ENCODE data around the gene DTX3. TPM values are rescaled to one million over a fixed set of nuclear protein-coding genes. Genes with fewer than 3 reads are reported as not detected.
"Not testable (repeated sequence)": the region's sequence is repeated elsewhere in the genome, so short reads cannot be mapped to it uniquely, and the experiment has no call there.

Gene DTX3
- total RNA-seq, 2 donors from 2014 or later, result 24.4 to 32.8 TPM

GRCh38 chr12:57630891-57631433, 26.3 kb downstream of the DTX3 start:
- no peaks in the 10 kb centered on the region for H3K9me3 ChIP-seq (ENCODE audit: control insufficient read depth, low read length, poor library complexity, severe bottlenecking)
- peaks cover 18% of the 10 kb centered on the region for H3K4me1 Mint-ChIP-seq
- H3K4me3 Mint-ChIP-seq, result no peak overlapping the region
- ATAC-seq (no peak), DNase-seq (no peak)
- H3K36me3 Mint-ChIP-seq (ENCODE audit: low read depth), result peaks cover 3% of the 10 kb centered on the region
- H3K27ac Mint-ChIP-seq, result no peak overlapping the region
- peaks cover 65% of the 10 kb centered on the region for H3K27me3 Mint-ChIP-seq

DNA sequence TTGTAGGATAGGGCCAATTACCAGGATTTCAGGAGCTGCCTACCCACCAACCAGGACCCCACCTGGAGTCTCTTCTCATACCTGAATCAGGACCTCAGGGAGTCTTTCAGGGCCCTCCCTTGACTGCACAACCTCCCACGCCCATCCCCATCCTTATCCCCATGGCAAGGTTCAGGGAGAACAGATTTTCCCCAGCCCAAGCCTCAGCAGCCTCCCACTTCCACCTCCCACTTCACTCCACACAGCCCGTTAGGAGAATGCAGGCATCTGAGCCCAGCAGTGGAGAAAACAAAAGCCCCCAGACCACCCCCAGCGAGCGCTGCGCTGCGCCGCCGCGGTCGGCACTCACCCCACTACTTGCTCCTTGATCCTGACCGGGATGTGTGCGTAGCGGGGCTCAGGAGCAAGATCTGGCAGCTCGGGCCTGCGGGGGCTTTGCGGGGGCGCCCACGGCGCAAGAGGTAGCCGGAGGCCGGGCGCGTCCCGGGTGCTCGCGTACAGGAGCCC, 27.0 kb downstream of the DTX3 start:
- no peak overlapping the region for H3K27ac Mint-ChIP-seq
- ATAC-seq (no peak), DNase-seq (no peak)
- peaks cover 3% of the 10 kb centered on the region for H3K36me3 Mint-ChIP-seq (ENCODE audit: low read depth)
- peaks cover 18% of the 10 kb centered on the region for H3K4me1 Mint-ChIP-seq
- H3K27me3 Mint-ChIP-seq, result peaks cover 58% of the 10 kb centered on the region
- peak overlapping the region; percentile 12 for H3K4me3 Mint-ChIP-seq
- no peaks in the 10 kb centered on the region for H3K9me3 ChIP-seq (ENCODE audit: control insufficient read depth, low read length, poor library complexity, severe bottlenecking)

DNA sequence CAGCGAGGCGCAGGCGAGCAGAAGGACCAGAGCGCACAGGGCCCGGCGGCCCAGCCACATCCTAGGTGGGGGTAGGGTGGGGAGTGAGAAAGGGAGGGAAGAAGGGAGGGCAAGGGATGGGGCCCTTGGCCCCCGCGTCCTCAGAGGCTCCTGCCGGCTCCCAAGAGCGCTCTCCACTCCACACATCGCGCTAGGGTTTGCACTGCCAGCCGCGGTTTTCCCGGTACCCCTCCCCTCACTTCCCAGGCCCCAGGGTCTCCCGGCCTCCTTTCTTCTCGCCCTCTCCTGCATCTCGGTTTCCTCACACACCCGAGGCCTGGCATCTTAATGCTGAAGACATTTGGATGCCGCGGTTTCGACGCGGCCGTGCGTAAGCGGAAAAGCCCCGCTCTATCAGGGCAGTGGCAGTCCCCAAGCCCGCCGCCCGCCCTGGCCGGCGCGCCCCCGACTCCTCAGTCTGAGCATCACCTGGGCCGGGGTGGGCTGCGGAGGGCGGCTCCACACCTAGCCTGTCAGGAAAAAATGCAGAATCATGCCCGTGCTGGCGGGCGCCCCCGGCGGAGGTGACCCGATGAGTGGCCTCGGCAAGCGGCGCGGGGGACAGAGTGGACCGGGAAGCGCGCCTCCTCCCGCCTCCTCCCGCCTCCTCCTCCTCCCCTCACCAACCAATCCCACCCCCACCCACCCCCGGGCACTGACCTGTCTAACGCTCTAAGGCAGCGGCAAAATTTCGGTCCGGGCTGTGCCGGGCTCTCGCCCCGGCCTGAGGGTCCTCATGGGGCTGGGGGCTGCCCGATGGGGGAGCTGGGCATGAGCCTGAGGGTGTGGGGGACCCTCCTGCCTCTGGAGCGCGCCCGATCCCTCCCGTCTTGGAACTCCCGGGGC, 27.7 kb downstream of the DTX3 start:
- DNase-seq, result no peak
- Mint-ChIP-seq H3K4me1 (peaks cover 14% of the 10 kb centered on the region), H3K4me3 (peak overlapping the region; percentile 85), H3K27ac (no peak overlapping the region), H3K36me3 (ENCODE audit: low read depth) (peaks cover 3% of the 10 kb centered on the region), H3K27me3 (peaks cover 52% of the 10 kb centered on the region)
- no peaks in the 10 kb centered on the region for H3K9me3 ChIP-seq (ENCODE audit: control insufficient read depth, low read length, poor library complexity, severe bottlenecking)
- peak; percentile 51 for ATAC-seq

DNA sequence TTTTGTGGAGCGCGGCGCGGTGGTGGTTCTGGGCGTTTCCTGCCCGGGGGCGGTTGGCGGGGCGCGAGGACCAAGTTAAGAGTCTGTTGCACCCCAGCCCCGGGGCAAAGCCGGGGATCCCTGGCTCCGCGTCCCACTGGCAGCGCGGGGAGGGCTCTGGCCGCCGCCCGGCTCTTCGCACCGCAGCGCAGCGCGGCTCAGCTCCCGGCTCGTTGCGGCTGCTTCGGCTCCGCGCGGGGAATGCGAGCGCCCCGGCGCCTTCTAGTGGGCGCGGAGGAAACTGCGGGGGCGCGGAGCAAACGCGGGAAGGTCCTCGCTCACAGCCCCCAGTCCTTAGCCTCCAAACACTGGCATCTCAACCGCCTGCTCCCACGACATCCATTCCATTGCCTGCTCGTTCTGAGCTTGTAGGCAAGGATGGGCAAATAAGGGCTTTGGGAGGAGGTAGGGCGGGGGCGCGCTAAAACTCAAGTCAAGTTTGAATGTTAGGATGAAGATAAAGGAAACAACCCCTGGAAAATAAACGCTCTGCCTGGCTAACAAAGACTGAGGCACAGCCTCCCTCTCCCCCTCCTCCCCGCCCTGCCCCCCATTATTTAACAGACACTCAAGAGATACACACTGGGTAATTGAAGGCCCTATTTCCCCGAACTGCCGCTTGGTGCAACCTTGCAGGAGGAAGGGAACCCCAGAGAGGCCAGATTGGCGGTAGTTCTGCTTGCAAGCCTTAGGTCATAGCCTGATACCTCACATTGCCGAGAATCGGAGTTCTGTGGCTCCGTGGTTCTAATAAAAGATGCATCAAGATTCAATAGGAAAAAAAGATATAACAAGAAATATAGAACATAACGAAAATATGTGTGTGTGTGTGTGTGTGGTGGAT, 28.6 kb downstream of the DTX3 start, which contains the start of gene B4GALNT1:
B4GALNT1 (minus strand) TSS at position 244 of the 883 bp plus-strand sequence. CDS start 1,069 bp downstream, outside the sequence.
- H3K27me3 Mint-ChIP-seq, result peaks cover 47% of the 10 kb centered on the region
- H3K4me1 Mint-ChIP-seq, result peaks cover 11% of the 10 kb centered on the region
- H3K4me3 Mint-ChIP-seq, result peak within 1 kb of the TSS; percentile 85
- DNase-seq (peak; percentile 53 to 61 (median 54)), ATAC-seq (peak; percentile 92)
- peaks cover 3% of the 10 kb centered on the region for H3K36me3 Mint-ChIP-seq (ENCODE audit: low read depth)
- no peaks in the 10 kb centered on the region for H3K9me3 ChIP-seq (ENCODE audit: control insufficient read depth, low read length, poor library complexity, severe bottlenecking)
- H3K27ac Mint-ChIP-seq, result no peak within 1 kb of the TSS

DNA sequence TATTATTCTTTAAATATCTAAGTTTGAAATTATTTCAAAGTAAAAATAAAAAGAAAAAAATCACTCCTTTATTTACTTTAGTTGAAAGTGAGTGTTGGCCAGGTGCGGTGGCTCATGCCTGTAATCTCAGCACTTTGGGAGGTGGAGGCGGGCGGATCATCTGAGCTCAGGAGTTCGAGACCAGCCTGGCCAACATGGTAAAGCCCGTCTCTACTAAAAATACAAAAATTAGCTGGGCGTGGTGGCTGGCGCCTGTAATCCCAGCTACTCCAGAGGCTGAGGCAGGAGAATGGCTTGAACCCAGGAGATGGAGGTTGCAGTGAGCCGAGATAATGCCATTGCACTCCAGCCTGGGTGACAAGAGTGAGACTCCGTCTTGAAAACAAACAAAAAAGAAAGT, 32.1 kb downstream of the DTX3 start:
- ATAC-seq; H3K4me1 Mint-ChIP-seq; DNase-seq; H3K4me3 Mint-ChIP-seq; H3K9me3 ChIP-seq (ENCODE audit: control insufficient read depth, low read length, poor library complexity, severe bottlenecking); H3K36me3 Mint-ChIP-seq (ENCODE audit: low read depth); H3K27ac Mint-ChIP-seq: not testable (repeated sequence)
- H3K27me3 Mint-ChIP-seq, result peaks cover 42% of the 10 kb centered on the region

DNA sequence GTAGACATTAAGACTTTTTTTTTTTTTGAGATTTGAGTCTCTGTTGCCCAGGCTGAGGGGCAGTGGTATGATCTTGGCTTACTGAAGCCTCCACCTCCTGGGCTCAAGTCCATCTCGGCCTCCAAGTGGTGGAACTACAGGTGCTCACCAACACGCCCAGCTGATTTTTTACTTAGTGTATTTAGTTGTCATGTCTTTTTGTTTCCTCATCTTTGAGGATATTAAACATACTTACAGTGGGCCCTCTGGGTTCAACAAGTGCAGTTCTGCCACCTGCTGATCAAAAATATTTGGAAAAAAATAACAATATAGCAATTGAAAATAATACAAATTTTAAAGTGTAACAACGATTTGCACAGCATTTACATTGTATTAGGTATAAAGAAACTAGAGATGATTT, 32.7 kb downstream of the DTX3 start:
- Mint-ChIP-seq H3K27ac (no peak overlapping the region), H3K4me1 (peaks cover 5% of the 10 kb centered on the region), H3K27me3 (peaks cover 42% of the 10 kb centered on the region), H3K36me3 (ENCODE audit: low read depth) (no peaks in the 10 kb centered on the region), H3K4me3 (no peak overlapping the region)
- no peak for DNase-seq
- no peak for ATAC-seq
- H3K9me3 ChIP-seq (ENCODE audit: control insufficient read depth, low read length, poor library complexity, severe bottlenecking), result no peaks in the 10 kb centered on the region

DNA sequence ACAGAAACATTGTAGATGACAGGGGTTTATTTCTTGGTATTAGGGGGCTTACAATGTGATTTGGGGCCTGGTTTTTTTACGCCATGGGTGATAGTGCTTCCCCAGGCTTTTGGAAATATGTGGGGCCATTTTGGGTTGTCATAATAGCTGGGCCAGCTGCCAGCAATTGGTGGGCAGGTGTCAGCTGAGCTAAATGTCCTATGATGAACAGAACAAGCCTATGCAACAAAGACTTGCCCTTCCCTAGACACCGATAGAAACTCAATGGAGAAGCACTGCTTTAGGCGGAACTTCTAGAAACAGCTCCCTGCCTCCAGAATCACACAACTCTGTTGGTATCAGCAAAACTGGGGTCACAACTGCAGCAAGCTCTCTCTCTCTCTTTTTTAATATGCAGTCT, 33.5 kb downstream of the DTX3 start:
- peaks cover 48% of the 10 kb centered on the region for H3K27me3 Mint-ChIP-seq
- H3K27ac Mint-ChIP-seq, result no peak overlapping the region
- ATAC-seq, result no peak
- no peak for DNase-seq
- H3K9me3 ChIP-seq (ENCODE audit: control insufficient read depth, low read length, poor library complexity, severe bottlenecking), result no peaks in the 10 kb centered on the region
- peaks cover 4% of the 10 kb centered on the region for H3K4me1 Mint-ChIP-seq
- no peak overlapping the region for H3K4me3 Mint-ChIP-seq
- H3K36me3 Mint-ChIP-seq (ENCODE audit: low read depth), result no peaks in the 10 kb centered on the region

GRCh38 chr12:57640175-57641042, 35.8 kb downstream of the DTX3 start:
- H3K9me3 ChIP-seq (ENCODE audit: control insufficient read depth, low read length, poor library complexity, severe bottlenecking), result no peaks in the 10 kb centered on the region
- DNase-seq (no peak), ATAC-seq (no peak)
- Mint-ChIP-seq H3K36me3 (ENCODE audit: low read depth) (no peaks in the 10 kb centered on the region), H3K27me3 (peaks cover 43% of the 10 kb centered on the region), H3K4me1 (no peaks in the 10 kb centered on the region), H3K4me3 (no peak overlapping the region), H3K27ac (no peak overlapping the region)

DNA sequence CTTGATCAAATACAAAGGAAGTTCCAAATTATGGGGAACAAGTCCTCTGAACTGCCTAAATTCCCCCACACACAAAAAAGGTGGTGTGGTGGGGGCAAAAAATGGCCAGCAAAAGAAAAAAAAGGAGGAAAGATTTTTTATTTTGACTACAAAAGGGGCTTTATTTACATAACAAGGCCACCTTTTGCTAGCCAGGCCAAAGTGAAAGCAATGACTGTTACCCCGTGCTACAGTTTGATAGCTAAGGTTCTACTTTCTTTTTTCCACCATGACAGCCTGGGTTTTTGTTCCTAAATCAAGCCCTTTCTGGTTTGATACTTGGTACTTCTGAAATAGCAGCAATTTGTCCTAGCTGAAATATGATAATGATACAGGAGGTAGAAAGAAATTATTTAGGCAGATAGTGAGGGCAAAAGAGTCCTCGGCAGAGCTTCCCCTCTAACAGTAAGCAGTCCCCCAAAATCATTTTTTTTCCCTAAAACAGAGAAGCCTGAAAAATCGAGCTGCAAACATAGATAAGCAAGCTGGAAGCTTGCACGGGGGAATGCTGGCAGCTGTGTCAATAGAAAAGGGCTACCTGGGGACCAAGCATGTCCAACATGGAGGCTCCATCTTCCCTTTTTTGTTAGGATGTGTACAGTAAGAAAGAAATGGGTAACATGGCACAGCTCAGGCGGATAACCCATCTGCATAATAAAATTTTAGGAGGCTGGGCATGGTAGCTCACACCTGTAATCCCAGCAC, 37.2 kb downstream of the DTX3 start:
- DNase-seq (no peak), ATAC-seq (no peak)
- Mint-ChIP-seq H3K27me3 (peaks cover 43% of the 10 kb centered on the region), H3K36me3 (ENCODE audit: low read depth) (no peaks in the 10 kb centered on the region), H3K4me3 (no peak overlapping the region), H3K4me1 (no peaks in the 10 kb centered on the region), H3K27ac (no peak overlapping the region)
- no peaks in the 10 kb centered on the region for H3K9me3 ChIP-seq (ENCODE audit: control insufficient read depth, low read length, poor library complexity, severe bottlenecking)

- not testable (repeated sequence) for H3K9me3 ChIP-seq (ENCODE audit: control insufficient read depth, low read length, poor library complexity, severe bottlenecking); H3K27ac Mint-ChIP-seq; ATAC-seq; H3K4me3 Mint-ChIP-seq; H3K4me1 Mint-ChIP-seq; DNase-seq; H3K36me3 Mint-ChIP-seq (ENCODE audit: low read depth)
- peaks cover 17% of the 10 kb centered on the region for H3K27me3 Mint-ChIP-seq
These were observed 41.5 kb downstream of the DTX3 start for GRCh38 chr12:57645990-57646658.

DNA sequence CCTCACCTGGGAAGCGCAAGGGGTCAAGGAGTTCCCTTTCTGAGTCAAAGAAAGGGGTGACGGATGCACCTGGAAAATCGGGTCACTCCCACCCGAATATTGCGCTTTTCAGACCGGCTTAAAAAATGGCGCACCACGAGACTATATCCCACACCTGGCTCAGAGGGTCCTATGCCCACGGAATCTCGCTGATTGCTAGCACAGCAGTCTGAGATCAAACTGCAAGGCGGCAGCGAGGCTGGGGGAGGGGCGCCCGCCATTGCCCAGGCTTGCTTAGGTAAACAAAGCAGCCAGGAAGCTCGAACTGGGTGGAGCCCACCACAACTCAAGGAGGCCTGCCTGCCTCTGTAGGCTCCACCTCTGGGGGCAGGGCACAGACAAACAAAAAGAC, 42.0 kb downstream of the DTX3 start:
- not testable (repeated sequence) for DNase-seq; H3K9me3 ChIP-seq (ENCODE audit: control insufficient read depth, low read length, poor library complexity, severe bottlenecking); H3K4me1 Mint-ChIP-seq; H3K27ac Mint-ChIP-seq; ATAC-seq; H3K36me3 Mint-ChIP-seq (ENCODE audit: low read depth); H3K4me3 Mint-ChIP-seq
- H3K27me3 Mint-ChIP-seq, result peaks cover 13% of the 10 kb centered on the region
